ENCODE measurements around the gene CAPN13.

CAPN13 gene

GRCh38 chr2:30807249-30807648 is at the start of gene CAPN13:
Gene CAPN13, minus strand, starts transcription at chr2:30807446. Its CDS starts 20,121 bp downstream, at chr2:30787325.
- DNase-seq, result peak; percentile 38 to 67

- DNase-seq, result no peak
Observed at GRCh38 chr2:30847841-30848240, 40.6 kb upstream of the CAPN13 start.

DNA sequence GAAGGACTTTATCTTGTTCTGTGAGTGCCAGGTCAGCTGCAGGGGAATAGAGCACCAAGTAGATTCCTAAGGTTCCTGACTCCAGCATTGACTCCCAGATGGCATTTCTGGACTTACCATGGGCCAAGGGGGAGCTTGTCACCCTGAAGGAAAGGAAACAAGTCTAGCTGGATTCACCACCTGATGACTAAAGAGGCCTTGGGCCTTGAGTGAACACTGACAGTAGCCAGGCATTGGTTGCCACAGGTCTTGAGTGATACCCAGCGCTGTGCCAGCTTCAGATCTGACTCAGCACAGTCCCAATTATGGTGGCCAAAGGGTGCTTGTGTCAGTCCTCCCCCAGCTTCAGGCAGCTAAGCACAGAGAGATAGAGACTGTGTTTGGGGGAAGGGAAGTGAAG is 40.1 kb upstream of the CAPN13 start:
- no peak for DNase-seq

DNA sequence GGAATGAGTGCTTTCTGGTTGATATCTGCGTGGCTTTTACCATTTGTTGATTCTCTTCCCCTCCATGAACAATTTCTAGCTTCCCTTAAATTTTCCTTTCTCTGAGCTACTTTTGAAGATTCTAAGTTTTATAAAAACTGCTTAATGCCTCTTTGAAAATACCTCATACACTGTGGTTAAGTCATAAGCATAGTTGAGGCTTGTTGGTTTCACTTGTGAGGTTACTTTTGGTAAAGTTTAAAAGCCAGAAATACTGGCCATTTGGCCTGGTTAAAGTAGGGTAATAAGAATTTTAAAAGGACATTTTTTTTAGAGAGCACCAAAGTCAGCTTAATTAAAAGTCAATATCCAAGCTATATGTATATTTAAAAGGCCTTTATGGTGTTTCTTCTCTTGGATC is 21.3 kb upstream of the CAPN13 start:
- DNase-seq, result no peak

DNA sequence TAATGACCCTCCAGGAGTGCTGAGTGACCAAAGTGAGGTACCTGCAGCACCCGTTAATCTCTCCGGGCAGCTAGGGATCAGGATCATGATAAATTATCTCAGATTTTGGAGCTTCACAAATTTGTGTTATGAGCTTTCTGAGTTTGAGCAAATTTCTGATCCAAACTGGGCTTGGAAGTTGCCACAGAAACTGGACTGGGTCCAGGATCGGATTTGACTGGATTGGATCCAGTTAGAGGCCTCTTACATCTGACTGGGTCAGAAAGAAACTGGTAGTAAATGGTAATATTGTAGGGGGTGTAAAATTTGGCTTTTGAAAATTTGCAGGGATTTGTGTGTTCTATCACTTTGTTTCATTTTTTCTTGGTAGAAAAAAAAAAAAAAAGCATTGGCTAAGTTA is 19.7 kb upstream of the CAPN13 start:
- no peak for DNase-seq

- DNase-seq, result no peak
Observed at GRCh38 chr2:30826481-30826880, 19.2 kb upstream of the CAPN13 start.

DNA sequence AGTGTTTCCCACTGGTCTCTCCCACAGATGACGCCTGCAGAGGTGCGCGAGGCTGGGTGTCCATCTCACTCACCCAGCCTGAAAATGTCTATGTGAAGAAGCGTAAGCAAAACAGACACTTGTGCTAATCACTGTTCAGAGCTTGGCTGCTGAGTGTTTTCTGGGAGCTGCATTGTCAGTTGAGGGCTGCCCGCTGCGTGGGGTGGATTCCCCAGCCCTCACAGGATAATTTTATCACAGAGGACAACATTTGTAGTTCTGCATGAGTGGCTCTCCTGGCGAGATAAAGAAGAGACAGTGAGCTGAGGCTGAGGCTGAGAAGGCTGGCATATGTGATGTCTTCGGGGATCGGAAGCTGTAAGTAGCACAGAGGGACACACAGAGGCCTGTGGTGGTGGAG is 16.2 kb upstream of the CAPN13 start:
- peak in 1 of 2 experiments; percentile 21 for DNase-seq

- DNase-seq, result no peak
Observed at GRCh38 chr2:30821960-30822359, 14.7 kb upstream of the CAPN13 start.

- peak in 1 of 2 experiments; percentile 17 for DNase-seq
Observed at GRCh38 chr2:30820381-30821055, 13.3 kb upstream of the CAPN13 start.

- DNase-seq, result no peak
Observed at GRCh38 chr2:30809938-30810337, 2.7 kb upstream of the CAPN13 start.

- no peak for DNase-seq
Observed at GRCh38 chr2:30808695-30809094, 1.4 kb upstream of the CAPN13 start.

DNA sequence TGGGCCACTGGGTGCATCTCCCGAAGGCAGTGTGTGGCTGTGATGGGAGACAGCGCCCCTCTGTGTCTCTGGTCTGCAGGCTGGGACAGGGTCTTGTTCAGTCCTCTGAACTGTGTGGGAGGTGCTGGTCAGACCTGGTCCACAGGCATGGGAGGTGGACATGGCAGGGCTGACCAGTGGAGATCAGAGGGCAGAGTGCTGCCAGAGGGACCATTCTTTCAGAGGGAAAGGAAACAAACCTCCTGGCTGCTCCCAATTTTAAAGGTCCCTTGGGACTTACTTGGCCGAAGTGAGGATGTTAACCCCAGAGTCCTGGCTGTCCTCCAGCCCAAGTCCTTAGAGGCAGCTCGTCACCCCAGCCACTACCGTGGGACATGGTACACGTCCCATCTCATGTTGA is 4.0 kb downstream of the CAPN13 start:
- DNase-seq, result no peak

DNA sequence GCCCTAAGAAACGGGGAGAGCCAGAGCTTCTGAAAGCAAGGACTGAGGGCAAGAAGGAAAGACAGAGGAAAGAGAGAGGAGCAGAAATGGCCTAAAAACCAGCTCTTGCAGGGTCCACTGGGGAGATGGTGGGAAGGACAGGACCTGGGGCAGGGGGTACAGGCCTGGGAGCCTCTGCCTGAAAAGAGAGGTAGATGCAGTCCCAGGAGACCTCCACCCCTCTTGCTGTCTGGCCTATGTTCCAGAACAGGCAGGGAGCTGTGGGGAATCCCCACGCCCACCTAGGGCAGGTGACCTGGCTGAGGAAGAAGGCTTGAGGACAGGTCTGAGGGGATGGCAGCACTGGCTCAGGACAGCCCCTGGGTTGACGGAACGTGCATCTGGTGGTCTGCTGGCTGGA is 4.6 kb downstream of the CAPN13 start:
- DNase-seq, result no peak

DNA sequence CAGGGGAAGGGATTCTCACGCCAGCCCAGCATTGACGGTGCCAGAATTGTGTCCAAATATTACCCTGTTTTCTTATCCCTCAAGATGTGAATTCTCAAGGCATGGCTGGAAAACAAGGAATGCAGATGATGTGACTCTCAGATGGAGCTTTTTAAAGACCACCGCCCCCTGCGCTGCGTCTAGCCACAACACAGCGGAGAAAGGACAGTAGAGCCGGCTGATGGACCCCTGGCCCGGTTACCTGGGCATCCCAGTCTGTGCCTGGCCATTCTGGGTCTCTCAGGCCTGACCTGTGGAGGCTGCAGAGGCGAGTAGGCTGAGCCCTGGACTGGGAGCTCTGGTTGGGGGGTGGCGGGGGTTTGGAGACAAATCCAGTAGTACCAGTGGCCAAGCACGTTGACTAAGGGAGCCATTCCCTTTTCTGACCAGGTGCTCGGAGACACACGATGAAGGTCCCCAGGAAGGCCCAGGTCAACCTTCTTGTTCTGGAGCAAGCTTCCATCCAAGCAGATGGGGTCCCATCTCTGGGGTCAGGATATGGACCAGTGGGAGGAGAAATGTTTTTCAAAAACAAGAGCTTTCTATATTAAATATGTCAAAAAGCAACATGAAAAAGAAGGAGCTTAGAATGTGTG is 5.3 kb downstream of the CAPN13 start:
- no peak for DNase-seq

- no peak for DNase-seq
Observed at GRCh38 chr2:30800159-30800558, 7.1 kb downstream of the CAPN13 start.

DNA sequence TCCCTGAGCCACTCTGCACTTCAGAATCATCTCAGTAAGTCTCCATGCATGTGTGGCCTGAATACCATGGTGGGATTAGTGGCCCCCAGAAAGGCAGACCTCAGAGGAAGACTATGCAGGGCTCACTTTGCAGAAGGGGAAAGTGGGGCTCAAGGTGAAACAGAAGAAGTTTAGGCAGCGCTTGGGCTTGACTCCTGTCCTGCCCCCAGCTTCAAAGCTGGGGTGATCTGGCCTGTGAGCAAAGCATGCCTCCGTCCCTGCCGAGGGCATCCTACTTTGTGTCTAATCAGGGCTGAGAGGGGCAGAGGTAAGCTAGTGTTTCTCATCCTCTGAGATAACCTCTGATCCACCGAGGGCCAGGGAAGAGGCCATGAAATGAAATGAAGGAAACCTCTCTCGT is 7.9 kb downstream of the CAPN13 start:
- DNase-seq, result no peak

GRCh38 chr2:30798536-30798991 is 8.7 kb downstream of the CAPN13 start:
- no peak for DNase-seq

DNA sequence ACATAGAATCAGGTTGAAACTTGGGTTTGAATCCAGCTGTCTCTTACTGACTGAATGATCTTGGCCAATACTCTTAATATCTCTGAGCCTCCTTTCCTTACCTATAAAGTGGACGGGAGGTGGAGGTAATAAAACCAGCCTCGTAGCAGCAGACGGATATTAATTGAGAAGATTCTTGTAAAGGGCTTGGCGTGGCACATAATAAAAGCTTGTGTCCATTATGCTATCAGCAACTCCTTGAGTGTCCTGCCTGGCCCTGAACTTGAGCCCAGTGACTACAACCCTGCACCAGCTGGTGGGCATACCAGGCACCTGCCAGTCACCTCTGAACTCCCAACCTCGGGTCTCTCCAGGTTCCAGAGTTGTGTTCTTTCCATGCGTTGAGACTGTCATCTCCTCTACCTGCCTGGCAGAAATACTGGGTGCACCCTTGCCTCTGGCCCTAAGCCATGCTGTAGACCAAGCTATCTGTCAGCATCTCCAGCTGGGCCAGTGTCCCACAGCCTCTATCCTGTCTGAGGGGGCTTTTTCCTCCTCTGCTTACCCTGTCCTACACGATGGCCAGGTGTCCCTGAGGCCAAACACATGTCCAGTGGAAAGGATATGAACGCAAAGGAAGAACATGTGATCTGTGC is 9.7 kb downstream of the CAPN13 start:
- no peak for DNase-seq

DNA sequence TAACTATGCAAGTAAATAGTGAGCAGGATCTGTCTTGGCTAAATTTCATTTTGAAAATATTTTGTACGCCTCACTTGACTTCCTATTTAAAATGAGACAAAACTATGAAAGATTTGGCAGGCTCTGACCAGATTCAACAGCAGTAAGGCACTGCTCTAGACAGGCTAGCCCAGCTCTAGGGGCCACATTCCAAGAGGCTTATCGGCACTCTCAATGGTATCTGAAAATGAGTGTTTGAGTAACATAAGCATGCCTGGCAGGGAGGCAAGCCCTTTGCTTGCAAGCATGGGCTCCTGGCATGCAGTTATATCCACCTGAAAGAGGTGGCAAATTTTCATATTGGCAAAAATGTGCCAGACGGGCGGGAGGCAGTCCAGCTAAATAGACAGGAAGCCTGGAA is 10.5 kb downstream of the CAPN13 start:
- no peak for DNase-seq

- no peak for DNase-seq
Observed at GRCh38 chr2:30792521-30792920, 14.7 kb downstream of the CAPN13 start.

DNA sequence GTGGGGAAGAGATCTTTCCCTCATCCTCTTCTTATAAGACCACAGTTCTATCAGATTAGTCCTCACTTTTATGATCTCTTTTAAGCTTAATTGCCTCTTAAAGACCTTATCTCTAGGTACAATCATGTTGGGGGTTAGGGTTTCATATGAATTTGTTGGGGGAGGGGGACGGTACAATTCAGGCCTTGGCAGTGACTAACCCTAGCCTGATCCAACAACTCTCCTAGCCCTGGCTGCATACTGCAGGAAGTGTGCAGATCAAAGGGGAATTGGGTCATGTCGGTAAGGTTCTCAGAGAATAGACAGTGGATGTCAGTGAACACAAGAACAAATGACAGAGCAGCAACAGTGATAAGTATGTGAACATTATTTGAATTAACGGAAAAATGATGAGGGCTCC is 16.4 kb downstream of the CAPN13 start:
- DNase-seq, result no peak

DNA sequence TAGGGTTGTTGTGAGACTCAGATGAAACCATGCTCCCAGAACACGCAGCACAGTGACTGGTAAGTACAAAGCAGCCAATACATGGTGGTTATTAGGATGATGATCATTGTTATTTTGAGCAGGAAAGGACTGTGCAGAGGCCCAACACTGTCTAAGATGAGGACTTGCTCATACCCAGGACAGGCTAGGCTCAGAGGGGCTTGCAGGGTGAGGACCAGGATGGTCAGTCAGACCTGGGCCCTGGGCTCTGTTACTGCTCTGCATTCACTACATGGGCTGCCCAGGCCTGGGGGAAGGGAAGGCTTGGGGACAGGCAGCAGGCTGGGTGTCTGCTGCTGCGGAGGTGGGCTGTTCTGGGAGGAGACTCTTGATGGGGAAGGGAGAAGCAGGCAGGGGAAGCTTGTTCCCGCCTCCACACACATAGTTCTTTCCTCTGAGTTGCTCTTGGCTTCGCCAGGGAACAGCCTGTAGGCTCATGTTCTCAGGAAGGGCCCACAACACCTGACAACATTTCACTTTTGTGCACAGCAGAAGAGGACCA is 17.5 kb downstream of the CAPN13 start:
- DNase-seq, result no peak

- DNase-seq, result no peak
Observed at GRCh38 chr2:30786923-30787685, 20.1 kb downstream of the CAPN13 start.

All from NCI-H526 (cell line).